AG04449 (cell line): Measurements from ENCODE around the gene FRAT2.

Experiments used
- CTCF ChIA-PET: fragments of 350-600 bp; formaldehyde crosslinking; extraction: SDS; loops from one replicate; lab custom pipeline; 2021; ENCODE audit warnings: antibody characterized with exemption; lab: Yijun Ruan, JAX
- POLR2A ChIA-PET: fragments of 400-600, 350-600 bp; formaldehyde crosslinking; extraction: SDS; loops from one replicate; lab custom pipeline; 2020; ENCODE audit warnings: antibody characterized with exemption, inconsistent platforms; lab: Yijun Ruan, JAX
- DNase-seq: peaks from one replicate; pipeline ENCODE4 v3.0.0-alpha.2; 2010; ENCODE audit warnings: low read depth, low spot score
- H3K4me3 ChIP-seq: 2 replicates; pipeline ENCODE4 v1.5.1; 2011; ENCODE audit warnings: low read depth, mild to moderate bottlenecking, control low read depth, low read length
- CTCF ChIP-seq: IDR thresholded peaks from one replicate; pipeline ENCODE4 v1.5.1; 2011; ENCODE audit warnings: mild to moderate bottlenecking, moderate library complexity, low read length, control low read depth, inconsistent platforms; ENCODE audit not compliant: insufficient read depth; ENCODE audit errors: missing control alignments

Gene FRAT2

GRCh38 chr10:97318772-97319651 lies 15.5 kb downstream of the FRAT2 start, which contains the start of gene FRAT1:
Gene FRAT1 (plus strand): TSS chr10:97319271. CDS start chr10:97319454, 183 bp downstream.
- POLR2A ChIA-PET = interaction anchor here (1.3 kb wide), 1 partner anchor 14 kb away, joined by 8 read pairs; no protein-coding TSS in a partner anchor
- no peak for TF ChIP-seq CTCF
- H3K4me3 ChIP-seq = peak within 1 kb of the TSS; percentile 88
- no peak for DNase-seq
- CTCF ChIA-PET = interaction anchor here (0.9 to 4.5 kb wide), 5 partner anchors 10 to 109 kb away, joined by 3 to 32 read pairs (median 3); partner anchors contain the start of gene FRAT2

- TF ChIP-seq CTCF = no peak
- DNase-seq = no peak
- H3K4me3 ChIP-seq = no peak overlapping the region
- POLR2A ChIA-PET = no interaction called here
- CTCF ChIA-PET = interaction anchor here (1.4 kb wide), 1 partner anchor 18 kb away, joined by 4 read pairs; no protein-coding TSS in a partner anchor
Measured at GRCh38 chr10:97314671-97315070, 19.9 kb downstream of the FRAT2 start.

GRCh38 chr10:97312897-97313296 lies 21.6 kb downstream of the FRAT2 start:
- no peak for DNase-seq
- POLR2A ChIA-PET = interaction anchor here (0.6 to 1.2 kb wide), 2 partner anchors 21 to 131 kb away, joined by 3 to 4 read pairs; no protein-coding TSS in a partner anchor
- CTCF ChIA-PET = no interaction called here
- no peak for TF ChIP-seq CTCF
- H3K4me3 ChIP-seq = no peak overlapping the region

- ChIA-PET CTCF (no interaction called here), POLR2A (no interaction called here)
- DNase-seq = no peak
- no peak overlapping the region for H3K4me3 ChIP-seq
- TF ChIP-seq CTCF = no peak
Measured at GRCh38 chr10:97311111-97311626, 23.4 kb downstream of the FRAT2 start.

- no peak for DNase-seq
- ChIA-PET POLR2A (no interaction called here), CTCF (no interaction called here)
- TF ChIP-seq CTCF = no peak
- H3K4me3 ChIP-seq = no peak overlapping the region
Measured at GRCh38 chr10:97307866-97308780, 26.4 kb downstream of the FRAT2 start.
